K562 (cell line): ENCODE data around the gene ZNF775. TPM values are rescaled to one million over a fixed set of nuclear protein-coding genes. Genes with fewer than 3 reads are reported as not detected.
A peak's percentile ranks its signal among the peaks of the same experiment; 100 is the strongest.

ENCODE experiments used
- CEBPZ ChIP-seq: fragments of 150-350 bp; IDR thresholded peaks from 2 replicates; pipeline ENCODE4 v1.6.1; 2014; ENCODE audit warnings: low read depth, mild to moderate bottlenecking, low read length, borderline replicate concordance
- HLTF ChIP-seq: fragments of 450-650 bp; IDR thresholded peaks from 2 replicates; pipeline ENCODE4 v1.6.1; 2016
- HMG20A ChIP-seq: fragments of 450-650 bp; formaldehyde crosslinking; conservative IDR thresholded peaks from 2 replicates; pipeline ENCODE4 v1.4.0; 2020; ENCODE audit warnings: mild to moderate bottlenecking, mixed read lengths
- ILK ChIP-seq: fragments of 450-650 bp; IDR thresholded peaks from 2 replicates; pipeline ENCODE4 v1.6.1; 2016; ENCODE audit warnings: missing genetic modification characterization, low read depth, mild to moderate bottlenecking, missing compliant biosample characterization, moderate library complexity, borderline replicate concordance
- polyA plus RNA-seq, 8 experiments: library from polyadenylated mRNA; depleted of rRNA in 4 of 8; stranded (reverse) in 5 of 8; unstranded in 3 of 8; fragments of >200 nt; fragmentation: Nextera tagmentation in 2 of 8; fragmentation: Illumina TruSeq in 1 of 8; extraction: Ambion mirVana in 2 of 8; extraction: Trizol in 1 of 8; gene quantifications; 2 replicates each; pipeline versions ENCODE4 v1.2.1 to v1.2.3, GENCODE V29; 2011 to 2014; ENCODE audit warnings: inconsistent platforms in 1 of 8, missing spikeins in 1 of 8
- total RNA-seq, 7 experiments: library from RNA; depleted of rRNA in 6 of 7; stranded (reverse); fragments of >200 nt in 6 of 7; fragmentation: Illumina TruSeq in 2 of 7; extraction: Trizol in 2 of 7; gene quantifications; 2 replicates each; pipeline versions ENCODE4 v1.2.1 to v1.2.3, GENCODE V29; 2011 to 2021; ENCODE audit warnings: low replicate concordance in 1 of 7
- TF ChIP-seq, protein P1 (sequence below), 2 experiments: fragments of 150-350 bp in 1 of 2; IDR thresholded peaks; 2 replicates each; pipeline ENCODE4 v1.6.1; 2012 to 2016; ENCODE audit warnings: low read depth in 2 of 2, low read length in 2 of 2, mild to moderate bottlenecking in 1 of 2, moderate library complexity in 1 of 2
- TF ChIP-seq, protein P2 (sequence below): fragments of 450-650 bp; IDR thresholded peaks from 2 replicates; pipeline ENCODE4 v1.6.1; 2017; ENCODE audit warnings: antibody characterized with exemption, mild to moderate bottlenecking
- TF ChIP-seq, protein P3 (sequence below), 2 experiments: IDR thresholded peaks; 2 replicates each; pipeline ENCODE4 v1.6.1; 2011; ENCODE audit warnings: borderline replicate concordance in 1 of 2, control low read depth in 1 of 2, low read depth in 1 of 2, low read length in 1 of 2, mild to moderate bottlenecking in 1 of 2, mixed read lengths in 1 of 2, moderate library complexity in 1 of 2; ENCODE audit not compliant: insufficient read depth in 1 of 2, insufficient read length in 1 of 2, poor library complexity in 1 of 2, severe bottlenecking in 1 of 2; ENCODE audit errors: extremely low read depth in 1 of 2

The ZNF775 gene
- total and polyA plus RNA-seq, 9 of the 15 experiments (the other 6 are each of a cell fraction or from before 2014, with no cell fraction given): 0.04 to 18.7 (median 4.9) TPM

- TF ChIP-seq, protein P1, sequence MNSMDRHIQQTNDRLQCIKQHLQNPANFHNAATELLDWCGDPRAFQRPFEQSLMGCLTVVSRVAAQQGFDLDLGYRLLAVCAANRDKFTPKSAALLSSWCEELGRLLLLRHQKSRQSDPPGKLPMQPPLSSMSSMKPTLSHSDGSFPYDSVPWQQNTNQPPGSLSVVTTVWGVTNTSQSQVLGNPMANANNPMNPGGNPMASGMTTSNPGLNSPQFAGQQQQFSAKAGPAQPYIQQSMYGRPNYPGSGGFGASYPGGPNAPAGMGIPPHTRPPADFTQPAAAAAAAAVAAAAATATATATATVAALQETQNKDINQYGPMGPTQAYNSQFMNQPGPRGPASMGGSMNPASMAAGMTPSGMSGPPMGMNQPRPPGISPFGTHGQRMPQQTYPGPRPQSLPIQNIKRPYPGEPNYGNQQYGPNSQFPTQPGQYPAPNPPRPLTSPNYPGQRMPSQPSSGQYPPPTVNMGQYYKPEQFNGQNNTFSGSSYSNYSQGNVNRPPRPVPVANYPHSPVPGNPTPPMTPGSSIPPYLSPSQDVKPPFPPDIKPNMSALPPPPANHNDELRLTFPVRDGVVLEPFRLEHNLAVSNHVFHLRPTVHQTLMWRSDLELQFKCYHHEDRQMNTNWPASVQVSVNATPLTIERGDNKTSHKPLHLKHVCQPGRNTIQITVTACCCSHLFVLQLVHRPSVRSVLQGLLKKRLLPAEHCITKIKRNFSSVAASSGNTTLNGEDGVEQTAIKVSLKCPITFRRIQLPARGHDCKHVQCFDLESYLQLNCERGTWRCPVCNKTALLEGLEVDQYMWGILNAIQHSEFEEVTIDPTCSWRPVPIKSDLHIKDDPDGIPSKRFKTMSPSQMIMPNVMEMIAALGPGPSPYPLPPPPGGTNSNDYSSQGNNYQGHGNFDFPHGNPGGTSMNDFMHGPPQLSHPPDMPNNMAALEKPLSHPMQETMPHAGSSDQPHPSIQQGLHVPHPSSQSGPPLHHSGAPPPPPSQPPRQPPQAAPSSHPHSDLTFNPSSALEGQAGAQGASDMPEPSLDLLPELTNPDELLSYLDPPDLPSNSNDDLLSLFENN (IDR thresholded peaks at IDR 0.05; ENCODE audit: low read depth in 2 of 2, low read length in 2 of 2): 0 out of 4 replicates have a peak, but pooled peaks of 1 of the 2 experiments have one; percentile 19
- no peak for TF ChIP-seq ILK
- no peak for TF ChIP-seq HMG20A (CRISPR knock-in tag)
- no peak for TF ChIP-seq HLTF
- no peak for TF ChIP-seq CEBPZ
- TF ChIP-seq, protein P2, sequence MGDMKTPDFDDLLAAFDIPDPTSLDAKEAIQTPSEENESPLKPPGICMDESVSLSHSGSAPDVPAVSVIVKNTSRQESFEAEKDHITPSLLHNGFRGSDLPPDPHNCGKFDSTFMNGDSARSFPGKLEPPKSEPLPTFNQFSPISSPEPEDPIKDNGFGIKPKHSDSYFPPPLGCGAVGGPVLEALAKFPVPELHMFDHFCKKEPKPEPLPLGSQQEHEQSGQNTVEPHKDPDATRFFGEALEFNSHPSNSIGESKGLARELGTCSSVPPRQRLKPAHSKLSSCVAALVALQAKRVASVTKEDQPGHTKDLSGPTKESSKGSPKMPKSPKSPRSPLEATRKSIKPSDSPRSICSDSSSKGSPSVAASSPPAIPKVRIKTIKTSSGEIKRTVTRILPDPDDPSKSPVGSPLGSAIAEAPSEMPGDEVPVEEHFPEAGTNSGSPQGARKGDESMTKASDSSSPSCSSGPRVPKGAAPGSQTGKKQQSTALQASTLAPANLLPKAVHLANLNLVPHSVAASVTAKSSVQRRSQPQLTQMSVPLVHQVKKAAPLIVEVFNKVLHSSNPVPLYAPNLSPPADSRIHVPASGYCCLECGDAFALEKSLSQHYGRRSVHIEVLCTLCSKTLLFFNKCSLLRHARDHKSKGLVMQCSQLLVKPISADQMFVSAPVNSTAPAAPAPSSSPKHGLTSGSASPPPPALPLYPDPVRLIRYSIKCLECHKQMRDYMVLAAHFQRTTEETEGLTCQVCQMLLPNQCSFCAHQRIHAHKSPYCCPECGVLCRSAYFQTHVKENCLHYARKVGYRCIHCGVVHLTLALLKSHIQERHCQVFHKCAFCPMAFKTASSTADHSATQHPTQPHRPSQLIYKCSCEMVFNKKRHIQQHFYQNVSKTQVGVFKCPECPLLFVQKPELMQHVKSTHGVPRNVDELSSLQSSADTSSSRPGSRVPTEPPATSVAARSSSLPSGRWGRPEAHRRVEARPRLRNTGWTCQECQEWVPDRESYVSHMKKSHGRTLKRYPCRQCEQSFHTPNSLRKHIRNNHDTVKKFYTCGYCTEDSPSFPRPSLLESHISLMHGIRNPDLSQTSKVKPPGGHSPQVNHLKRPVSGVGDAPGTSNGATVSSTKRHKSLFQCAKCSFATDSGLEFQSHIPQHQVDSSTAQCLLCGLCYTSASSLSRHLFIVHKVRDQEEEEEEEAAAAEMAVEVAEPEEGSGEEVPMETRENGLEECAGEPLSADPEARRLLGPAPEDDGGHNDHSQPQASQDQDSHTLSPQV: peak; percentile 80
- TF ChIP-seq, protein P3, sequence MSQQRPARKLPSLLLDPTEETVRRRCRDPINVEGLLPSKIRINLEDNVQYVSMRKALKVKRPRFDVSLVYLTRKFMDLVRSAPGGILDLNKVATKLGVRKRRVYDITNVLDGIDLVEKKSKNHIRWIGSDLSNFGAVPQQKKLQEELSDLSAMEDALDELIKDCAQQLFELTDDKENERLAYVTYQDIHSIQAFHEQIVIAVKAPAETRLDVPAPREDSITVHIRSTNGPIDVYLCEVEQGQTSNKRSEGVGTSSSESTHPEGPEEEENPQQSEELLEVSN (IDR thresholded peaks at IDR 0.05; ENCODE audit: borderline replicate concordance in 1 of 2, extremely low read depth in 1 of 2, insufficient read depth in 1 of 2, insufficient read length in 1 of 2, low read depth in 1 of 2, low read length in 1 of 2, poor library complexity in 1 of 2, severe bottlenecking in 1 of 2): peak in 1 of 2 experiments; percentile 44
Measured at GRCh38 chr7:150406567-150407421, 27.7 kb downstream of the ZNF775 start (continued).
